ENCODE data around the gene EVI5L.

DNA sequence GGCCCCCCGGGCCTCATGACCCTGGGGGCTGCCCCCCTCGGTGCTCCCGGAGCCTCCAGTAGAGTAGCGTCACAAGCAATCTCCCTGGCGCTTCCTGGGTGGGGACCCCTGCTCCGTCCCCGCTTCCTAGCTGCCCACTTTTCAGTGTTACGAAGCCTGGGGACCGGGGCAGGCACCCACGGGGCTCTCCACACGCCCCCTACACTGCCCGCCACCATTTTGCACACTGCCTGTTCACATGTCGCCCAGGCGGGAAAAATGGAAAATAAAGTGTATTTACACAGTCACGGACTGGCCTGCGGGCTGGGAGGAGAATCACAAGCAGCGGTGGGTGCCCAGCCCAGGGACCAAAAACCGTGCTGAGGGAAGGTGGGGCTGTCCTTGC, 34.7 kb downstream of the EVI5L start:
- TF ChIP-seq, protein P1, sequence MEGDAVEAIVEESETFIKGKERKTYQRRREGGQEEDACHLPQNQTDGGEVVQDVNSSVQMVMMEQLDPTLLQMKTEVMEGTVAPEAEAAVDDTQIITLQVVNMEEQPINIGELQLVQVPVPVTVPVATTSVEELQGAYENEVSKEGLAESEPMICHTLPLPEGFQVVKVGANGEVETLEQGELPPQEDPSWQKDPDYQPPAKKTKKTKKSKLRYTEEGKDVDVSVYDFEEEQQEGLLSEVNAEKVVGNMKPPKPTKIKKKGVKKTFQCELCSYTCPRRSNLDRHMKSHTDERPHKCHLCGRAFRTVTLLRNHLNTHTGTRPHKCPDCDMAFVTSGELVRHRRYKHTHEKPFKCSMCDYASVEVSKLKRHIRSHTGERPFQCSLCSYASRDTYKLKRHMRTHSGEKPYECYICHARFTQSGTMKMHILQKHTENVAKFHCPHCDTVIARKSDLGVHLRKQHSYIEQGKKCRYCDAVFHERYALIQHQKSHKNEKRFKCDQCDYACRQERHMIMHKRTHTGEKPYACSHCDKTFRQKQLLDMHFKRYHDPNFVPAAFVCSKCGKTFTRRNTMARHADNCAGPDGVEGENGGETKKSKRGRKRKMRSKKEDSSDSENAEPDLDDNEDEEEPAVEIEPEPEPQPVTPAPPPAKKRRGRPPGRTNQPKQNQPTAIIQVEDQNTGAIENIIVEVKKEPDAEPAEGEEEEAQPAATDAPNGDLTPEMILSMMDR (IDR thresholded peaks at IDR 0.05 in 4 of 5, conservative IDR thresholded peaks at IDR 0.05 in 1 of 5) = no peak
- no peak for TF ChIP-seq POLR2A (IDR thresholded peaks at IDR 0.05)
